ENCODE measurements around the gene STXBP5L. TPM values are rescaled to one million over a fixed set of nuclear protein-coding genes. Genes with fewer than 3 reads are reported as not detected.
"Not testable (repeated sequence)": the region's sequence is repeated elsewhere in the genome, so short reads cannot be mapped to it uniquely, and the experiment has no call there.

The STXBP5L gene
- total RNA-seq, 2 donors from 2014 or later = 0.97 to 3.6 TPM

DNA sequence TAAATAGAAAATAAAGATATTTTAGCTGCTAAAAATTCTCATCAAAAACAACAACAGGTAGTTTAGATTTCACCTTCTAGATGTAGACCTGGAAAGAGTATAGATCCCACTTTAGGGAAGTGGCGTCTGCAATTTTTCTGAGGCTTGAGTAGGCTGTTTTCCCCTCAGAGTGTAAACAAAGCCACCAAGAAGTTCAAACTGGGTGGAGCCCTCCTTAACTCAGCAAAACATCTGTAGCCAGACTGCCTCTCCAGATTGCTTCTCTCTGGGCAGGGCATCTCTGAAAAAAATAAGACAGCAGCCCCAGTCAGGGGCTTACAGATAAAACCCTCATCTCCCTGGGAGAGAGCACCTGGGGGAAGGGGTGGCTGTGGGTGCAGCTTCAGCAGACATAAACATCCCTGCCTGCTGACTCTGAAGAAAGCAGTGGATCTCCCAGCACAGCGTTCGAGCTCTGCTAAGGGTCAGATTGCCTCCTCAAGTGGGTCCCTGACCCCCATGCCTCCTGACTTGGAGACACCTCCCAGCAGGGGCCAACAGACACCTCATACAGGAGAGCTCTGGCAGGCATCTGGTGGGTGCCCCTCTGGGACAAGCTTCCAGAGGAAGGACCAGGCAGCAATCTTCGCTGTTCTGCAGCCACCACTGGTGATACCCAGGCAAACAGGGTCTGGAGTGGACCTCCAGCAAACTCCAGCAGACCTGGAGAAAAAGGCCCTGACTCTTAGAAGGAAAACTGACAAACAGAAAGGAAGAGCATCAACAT, 259.6 kb downstream of the STXBP5L start:
- H3K4me3 ChIP-seq (ENCODE audit: low read length) = no peak overlapping the region
- 92 to 93% methylated on average over 4 of the region's 4 CpGs for WGBS, 2 experiments (ENCODE audit: insufficient coverage in 1 of 2, insufficient read length in 1 of 2)
- Mint-ChIP-seq H3K36me3 (ENCODE audit: low read depth) (no peaks in the 10 kb centered on the region), H3K4me3 (no peak overlapping the region), H3K9me3 (peaks cover 13% of the 10 kb centered on the region), H3K27me3 (ENCODE audit: insufficient read depth) (no peaks in the 10 kb centered on the region), H3K27ac (no peak overlapping the region), H3K4me1 (peaks cover 5% of the 10 kb centered on the region)
- no peaks in the 10 kb centered on the region for H3K4me1 ChIP-seq (ENCODE audit: control insufficient read depth, insufficient read depth, low read length)
- DNase-seq = no peak
- H3K36me3 ChIP-seq (ENCODE audit: control insufficient read depth, insufficient read depth, low read length) = no peaks in the 10 kb centered on the region
- no peaks in the 10 kb centered on the region for H3K9me3 ChIP-seq (ENCODE audit: control insufficient read depth, low read length)
- no peaks in the 10 kb centered on the region for H3K27me3 ChIP-seq (ENCODE audit: control insufficient read depth, insufficient read depth, low read length, poor library complexity, severe bottlenecking)
- no peak overlapping the region for H3K27ac ChIP-seq (ENCODE audit: low read depth, low read length)
- TF ChIP-seq, protein P1, sequence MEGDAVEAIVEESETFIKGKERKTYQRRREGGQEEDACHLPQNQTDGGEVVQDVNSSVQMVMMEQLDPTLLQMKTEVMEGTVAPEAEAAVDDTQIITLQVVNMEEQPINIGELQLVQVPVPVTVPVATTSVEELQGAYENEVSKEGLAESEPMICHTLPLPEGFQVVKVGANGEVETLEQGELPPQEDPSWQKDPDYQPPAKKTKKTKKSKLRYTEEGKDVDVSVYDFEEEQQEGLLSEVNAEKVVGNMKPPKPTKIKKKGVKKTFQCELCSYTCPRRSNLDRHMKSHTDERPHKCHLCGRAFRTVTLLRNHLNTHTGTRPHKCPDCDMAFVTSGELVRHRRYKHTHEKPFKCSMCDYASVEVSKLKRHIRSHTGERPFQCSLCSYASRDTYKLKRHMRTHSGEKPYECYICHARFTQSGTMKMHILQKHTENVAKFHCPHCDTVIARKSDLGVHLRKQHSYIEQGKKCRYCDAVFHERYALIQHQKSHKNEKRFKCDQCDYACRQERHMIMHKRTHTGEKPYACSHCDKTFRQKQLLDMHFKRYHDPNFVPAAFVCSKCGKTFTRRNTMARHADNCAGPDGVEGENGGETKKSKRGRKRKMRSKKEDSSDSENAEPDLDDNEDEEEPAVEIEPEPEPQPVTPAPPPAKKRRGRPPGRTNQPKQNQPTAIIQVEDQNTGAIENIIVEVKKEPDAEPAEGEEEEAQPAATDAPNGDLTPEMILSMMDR (conservative IDR thresholded peaks at IDR 0.05) = no peak
- no peak overlapping the region for H3K9ac ChIP-seq (ENCODE audit: extremely low read depth, low read length, poor library complexity, severe bottlenecking)

DNA sequence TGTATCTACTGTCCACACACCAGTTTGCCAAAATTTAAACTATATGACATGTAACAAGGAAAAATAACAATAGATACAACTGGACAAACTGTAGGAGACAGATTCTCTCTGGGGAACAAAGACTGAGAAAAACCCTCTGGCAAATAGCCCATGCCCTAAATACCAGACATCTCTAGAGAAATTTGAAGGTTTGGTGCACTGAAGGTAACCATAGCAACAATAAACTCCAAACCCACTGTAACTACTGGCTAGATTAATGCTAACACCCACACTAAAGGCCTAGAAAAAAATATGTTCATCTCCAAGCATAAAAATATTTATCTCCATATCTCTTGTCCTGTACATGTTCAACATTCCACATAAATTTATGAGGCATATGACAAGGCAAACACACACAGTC, 267.1 kb downstream of the STXBP5L start:
- no peak overlapping the region for H3K4me3 Mint-ChIP-seq
- TF ChIP-seq, protein P1 (conservative IDR thresholded peaks at IDR 0.05) = no peak
- Histone ChIP-seq H3K9ac (ENCODE audit: extremely low read depth, low read length, poor library complexity, severe bottlenecking) (no peak overlapping the region), H3K27me3 (ENCODE audit: control insufficient read depth, insufficient read depth, low read length, poor library complexity, severe bottlenecking) (no peaks in the 10 kb centered on the region), H3K4me1 (ENCODE audit: control insufficient read depth, insufficient read depth, low read length) (no peaks in the 10 kb centered on the region), H3K27ac (ENCODE audit: low read depth, low read length) (no peak overlapping the region), H3K4me3 (ENCODE audit: low read length) (no peak overlapping the region), H3K36me3 (ENCODE audit: control insufficient read depth, insufficient read depth, low read length) (no peaks in the 10 kb centered on the region), H3K9me3 (ENCODE audit: control insufficient read depth, low read length) (peaks cover 7% of the 10 kb centered on the region)
- DNase-seq = no peak
- no peak overlapping the region for H3K27ac Mint-ChIP-seq
- H3K9me3 Mint-ChIP-seq = peaks cover 19% of the 10 kb centered on the region
- H3K36me3 Mint-ChIP-seq (ENCODE audit: low read depth) = no peaks in the 10 kb centered on the region
- no peaks in the 10 kb centered on the region for H3K27me3 Mint-ChIP-seq (ENCODE audit: insufficient read depth)
- H3K4me1 Mint-ChIP-seq = no peaks in the 10 kb centered on the region

DNA sequence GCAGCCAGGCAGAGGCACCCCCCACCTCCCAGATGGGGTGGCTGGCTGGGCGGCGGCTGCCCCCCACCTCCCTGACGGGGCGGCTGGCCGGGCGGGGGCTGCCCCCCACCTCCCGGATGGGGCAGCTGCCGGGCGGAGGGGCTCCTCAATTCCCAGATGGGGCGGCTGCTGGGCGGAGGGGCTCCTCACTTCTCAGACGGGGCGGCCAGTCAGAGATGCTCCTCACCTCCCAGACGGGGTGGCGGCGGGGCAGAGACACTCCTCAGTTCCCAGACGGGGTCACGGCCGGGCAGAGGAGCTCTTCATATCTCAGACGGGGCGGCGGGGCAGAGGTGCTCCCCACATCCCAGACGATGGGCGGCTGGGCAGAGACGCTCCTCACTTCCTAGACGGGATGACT, 282.6 kb downstream of the STXBP5L start:
- not testable (repeated sequence) for H3K4me3 ChIP-seq (ENCODE audit: low read length); H3K27me3 Mint-ChIP-seq (ENCODE audit: insufficient read depth); H3K4me3 Mint-ChIP-seq; H3K9ac ChIP-seq (ENCODE audit: extremely low read depth, low read length, poor library complexity, severe bottlenecking); H3K27ac Mint-ChIP-seq; H3K4me1 ChIP-seq (ENCODE audit: control insufficient read depth, insufficient read depth, low read length); H3K27ac ChIP-seq (ENCODE audit: low read depth, low read length); H3K9me3 ChIP-seq (ENCODE audit: control insufficient read depth, low read length); H3K36me3 Mint-ChIP-seq (ENCODE audit: low read depth); H3K27me3 ChIP-seq (ENCODE audit: control insufficient read depth, insufficient read depth, low read length, poor library complexity, severe bottlenecking); DNase-seq; H3K36me3 ChIP-seq (ENCODE audit: control insufficient read depth, insufficient read depth, low read length); H3K4me1 Mint-ChIP-seq
- peaks cover 52% of the 10 kb centered on the region for H3K9me3 Mint-ChIP-seq
- 87 to 91% methylated on average over 12 to 26 of the region's 26 CpGs for WGBS, 2 experiments (ENCODE audit: insufficient coverage in 1 of 2, insufficient read length in 1 of 2)

DNA sequence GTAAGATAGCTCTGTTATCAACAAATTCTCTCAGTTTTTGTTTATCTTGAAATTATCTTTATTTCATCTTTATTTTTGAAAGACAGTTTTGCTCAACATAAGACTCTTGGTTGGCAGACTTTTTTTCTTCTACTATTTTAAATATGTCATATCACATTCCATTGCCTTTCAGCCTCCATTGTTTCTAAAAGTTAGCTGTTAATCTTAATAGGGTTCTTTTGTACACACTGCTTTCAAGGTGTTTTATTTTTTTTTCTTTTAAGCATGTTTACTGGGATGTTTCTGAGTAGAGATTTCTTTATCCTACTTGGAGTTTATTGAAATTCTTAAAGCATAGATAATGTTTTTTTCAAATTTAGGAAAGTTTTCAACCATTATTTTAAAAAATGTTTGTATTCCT, 294.6 kb downstream of the STXBP5L start:
- no peak for DNase-seq

More for the DNA sequence above, 294.6 kb downstream of the STXBP5L start:
- no peak overlapping the region for H3K4me3 ChIP-seq (ENCODE audit: low read length)
- Mint-ChIP-seq H3K4me3 (no peak overlapping the region), H3K9me3 (peaks cover 13% of the 10 kb centered on the region), H3K27ac (no peak overlapping the region), H3K27me3 (ENCODE audit: insufficient read depth) (peaks cover 2% of the 10 kb centered on the region), H3K36me3 (ENCODE audit: low read depth) (no peaks in the 10 kb centered on the region), H3K4me1 (no peaks in the 10 kb centered on the region)
- TF ChIP-seq, protein P1 (conservative IDR thresholded peaks at IDR 0.05) = no peak
- no peak overlapping the region for H3K27ac ChIP-seq (ENCODE audit: low read depth, low read length)
- peaks cover 11% of the 10 kb centered on the region for H3K9me3 ChIP-seq (ENCODE audit: control insufficient read depth, low read length)
- H3K36me3 ChIP-seq (ENCODE audit: control insufficient read depth, insufficient read depth, low read length) = no peaks in the 10 kb centered on the region
- H3K27me3 ChIP-seq (ENCODE audit: control insufficient read depth, insufficient read depth, low read length, poor library complexity, severe bottlenecking) = no peaks in the 10 kb centered on the region
- H3K9ac ChIP-seq (ENCODE audit: extremely low read depth, low read length, poor library complexity, severe bottlenecking) = no peak overlapping the region
- H3K4me1 ChIP-seq (ENCODE audit: control insufficient read depth, insufficient read depth, low read length) = no peaks in the 10 kb centered on the region
